NCI-H524 (cell line): Measurements from ENCODE around the gene MDM2.

ENCODE experiments used
- DNase-seq, 2 experiments: peaks; one replicate each; lab custom pipeline; 2025; lab: John Stamatoyannopoulos, UW

MDM2 gene

GRCh38 chr12:68853396-68854077, 45.6 kb downstream of the MDM2 start:
- DNase-seq = no peak

- DNase-seq = no peak
These were observed 46.1 kb downstream of the MDM2 start for GRCh38 chr12:68854078-68854468.

- DNase-seq = no peak
These were observed 46.6 kb downstream of the MDM2 start for GRCh38 chr12:68854554-68854953.

GRCh38 chr12:68855111-68855510, 47.1 kb downstream of the MDM2 start:
- DNase-seq = no peak

- DNase-seq = no peak
These were observed 47.8 kb downstream of the MDM2 start for GRCh38 chr12:68855771-68856170.

GRCh38 chr12:68856510-68856909, 48.5 kb downstream of the MDM2 start:
- peak; percentile 90 to 95 for DNase-seq

GRCh38 chr12:68861890-68862289, 53.9 kb downstream of the MDM2 start:
- no peak for DNase-seq

- peak; percentile 68 to 88 for DNase-seq
These were observed 55.3 kb downstream of the MDM2 start for GRCh38 chr12:68863109-68863770.

- peak; percentile 42 to 76 for DNase-seq
These were observed 56.0 kb downstream of the MDM2 start for GRCh38 chr12:68863886-68864454.

GRCh38 chr12:68864604-68865003, 56.6 kb downstream of the MDM2 start:
- DNase-seq = no peak

- DNase-seq = no peak
These were observed 57.6 kb downstream of the MDM2 start for GRCh38 chr12:68865399-68866164.

- no peak for DNase-seq
These were observed 59.0 kb downstream of the MDM2 start for GRCh38 chr12:68866950-68867349.

GRCh38 chr12:68867606-68868005, 59.6 kb downstream of the MDM2 start:
- DNase-seq = peak; percentile 48 to 62

- no peak for DNase-seq
These were observed 60.2 kb downstream of the MDM2 start for GRCh38 chr12:68868043-68868790.

- DNase-seq = no peak
These were observed 62.0 kb downstream of the MDM2 start for GRCh38 chr12:68870011-68870410.

GRCh38 chr12:68870443-68870842, 62.5 kb downstream of the MDM2 start:
- no peak for DNase-seq

- no peak for DNase-seq
These were observed 63.4 kb downstream of the MDM2 start for GRCh38 chr12:68871396-68871795.

GRCh38 chr12:68871921-68872320, 63.9 kb downstream of the MDM2 start:
- DNase-seq = peak in 1 of 2 experiments; percentile 8

GRCh38 chr12:68873316-68873715, 65.3 kb downstream of the MDM2 start:
- no peak for DNase-seq

GRCh38 chr12:68876461-68876860, 68.5 kb downstream of the MDM2 start:
- no peak for DNase-seq

- no peak for DNase-seq
These were observed 69.6 kb downstream of the MDM2 start for GRCh38 chr12:68877583-68877982.

- DNase-seq = no peak
These were observed 70.3 kb downstream of the MDM2 start for GRCh38 chr12:68878283-68878682.
